ENCODE results near the gene BEND6.

DNA sequence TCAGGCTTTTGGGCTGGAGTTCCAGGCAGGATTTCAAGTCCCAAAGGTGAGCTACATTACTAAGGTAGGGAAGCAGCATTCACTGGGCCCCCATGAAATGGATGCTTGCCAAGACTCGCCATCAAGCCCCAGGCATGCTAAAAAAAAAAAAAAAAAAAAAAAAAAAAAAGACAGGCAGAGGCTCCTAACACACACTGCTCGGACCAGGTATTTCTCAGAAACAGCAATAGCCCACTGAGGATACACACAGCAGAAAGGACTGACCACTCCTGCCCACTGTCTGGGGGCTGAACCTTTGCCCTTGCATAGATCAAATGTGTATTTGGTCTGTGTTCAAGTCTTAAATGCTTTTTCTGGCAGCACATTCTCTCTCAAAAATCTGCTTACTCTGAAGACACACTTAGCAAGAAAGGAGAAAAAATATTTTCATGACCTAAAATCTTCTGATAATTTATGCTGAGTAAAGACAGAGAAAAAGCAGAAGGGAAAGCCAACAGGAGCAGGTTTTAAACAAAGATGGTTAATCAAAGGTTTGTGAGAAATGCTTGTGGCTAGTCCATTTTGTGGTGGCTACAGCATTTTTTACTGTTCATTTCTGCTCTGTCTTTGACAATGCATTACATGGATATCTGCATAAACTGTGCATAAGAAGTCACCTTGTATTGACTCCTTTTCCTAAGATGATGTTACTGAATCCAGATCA is 37.9 kb upstream of the BEND6 start:
- TF ChIP-seq, protein P1, sequence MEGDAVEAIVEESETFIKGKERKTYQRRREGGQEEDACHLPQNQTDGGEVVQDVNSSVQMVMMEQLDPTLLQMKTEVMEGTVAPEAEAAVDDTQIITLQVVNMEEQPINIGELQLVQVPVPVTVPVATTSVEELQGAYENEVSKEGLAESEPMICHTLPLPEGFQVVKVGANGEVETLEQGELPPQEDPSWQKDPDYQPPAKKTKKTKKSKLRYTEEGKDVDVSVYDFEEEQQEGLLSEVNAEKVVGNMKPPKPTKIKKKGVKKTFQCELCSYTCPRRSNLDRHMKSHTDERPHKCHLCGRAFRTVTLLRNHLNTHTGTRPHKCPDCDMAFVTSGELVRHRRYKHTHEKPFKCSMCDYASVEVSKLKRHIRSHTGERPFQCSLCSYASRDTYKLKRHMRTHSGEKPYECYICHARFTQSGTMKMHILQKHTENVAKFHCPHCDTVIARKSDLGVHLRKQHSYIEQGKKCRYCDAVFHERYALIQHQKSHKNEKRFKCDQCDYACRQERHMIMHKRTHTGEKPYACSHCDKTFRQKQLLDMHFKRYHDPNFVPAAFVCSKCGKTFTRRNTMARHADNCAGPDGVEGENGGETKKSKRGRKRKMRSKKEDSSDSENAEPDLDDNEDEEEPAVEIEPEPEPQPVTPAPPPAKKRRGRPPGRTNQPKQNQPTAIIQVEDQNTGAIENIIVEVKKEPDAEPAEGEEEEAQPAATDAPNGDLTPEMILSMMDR (conservative IDR thresholded peaks at IDR 0.05): no peak
- TF ChIP-seq ZFX (IDR thresholded peaks at IDR 0.05): no peak

All from C4-2B (cell line).